PC-3 (cell line): ENCODE data around the gene NPW. TPM values are rescaled to one million over a fixed set of nuclear protein-coding genes. Genes with fewer than 3 reads are reported as not detected.
"Not testable (repeated sequence)": the region's sequence is repeated elsewhere in the genome, so short reads cannot be mapped to it uniquely, and the experiment has no call there.

Experiments used
- ATAC-seq: fragments of 200-7000 bp; cut with Tn5 transposase; 2 replicates; pipeline ENCODE4 v1.9.1; 2020; ENCODE audit warnings: mild to moderate bottlenecking, moderate library complexity
- BruUV-seq: library from RNA; stranded (reverse); fragments of 400-500 nt; replicated peaks from 2 replicates; lab custom pipeline; 2021; lab: Mats Ljungman, UMichigan
- CTCF ChIA-PET: fragments of 300-600 bp; sonication (Branson Sonifier 250); formaldehyde crosslinking; loops from one replicate; lab custom pipeline; 2022; ENCODE audit warnings: antibody characterized with exemption; lab: Charles Lee
- POLR2A ChIA-PET: fragments of 300-600 bp; sonication (Branson Sonifier 250); formaldehyde crosslinking; loops from one replicate; lab custom pipeline; 2022; ENCODE audit warnings: antibody characterized with exemption; ENCODE audit not compliant: unreplicated experiment; lab: Charles Lee
- DNase-seq: peaks from one replicate; pipeline ENCODE4 v3.0.0-alpha.2; 2015
- H2AFZ ChIP-seq: fragments of 300-600 bp; sonication (generic); 2 replicates; pipeline ENCODE4 v1.6.0; 2016; ENCODE audit warnings: antibody characterized with exemption, low read length
- H3F3A ChIP-seq: fragments of 300-600 bp; sonication (generic); one replicate; pipeline ENCODE4 v1.6.0; 2017; ENCODE audit warnings: antibody characterized with exemption, low read length, control low read depth, mild to moderate bottlenecking; ENCODE audit not compliant: unreplicated experiment
- H3K27ac ChIP-seq: fragments of 300-600 bp; sonication (generic); 2 replicates; pipeline ENCODE4 v1.5.1; 2016; ENCODE audit warnings: mild to moderate bottlenecking, low read length
- H3K27me3 ChIP-seq: fragments of 300-600 bp; sonication (generic); 2 replicates; pipeline ENCODE4 v1.6.1; 2016; ENCODE audit warnings: low read length, mixed read lengths
- H3K36me3 ChIP-seq: fragments of 300-600 bp; sonication (generic); 2 replicates; pipeline ENCODE4 v1.6.1; 2016; ENCODE audit warnings: low read depth, mixed run types, low read length, mixed read lengths
- H3K4me1 ChIP-seq: fragments of 300-600 bp; sonication (generic); 2 replicates; pipeline ENCODE4 v1.5.1; 2016; ENCODE audit warnings: low read length; ENCODE audit not compliant: insufficient read depth
- H3K4me2 ChIP-seq: fragments of 300-600 bp; sonication (generic); 2 replicates; pipeline ENCODE4 v1.6.0; 2016; ENCODE audit warnings: low read length
- H3K4me3 ChIP-seq: fragments of 300-600 bp; sonication (generic); 2 replicates; pipeline ENCODE4 v1.5.1; 2016; ENCODE audit warnings: mild to moderate bottlenecking, low read length, mixed read lengths
- H3K79me2 ChIP-seq: fragments of 300-600 bp; sonication (generic); 2 replicates; pipeline ENCODE4 v1.6.1; 2017; ENCODE audit warnings: low read length, mixed read lengths
- H3K9ac ChIP-seq: fragments of 300-600 bp; sonication (generic); 2 replicates; pipeline ENCODE4 v1.6.0; 2016; ENCODE audit warnings: mild to moderate bottlenecking, low read length
- H3K9me2 ChIP-seq: fragments of 300-600 bp; sonication (generic); replicated peaks from 2 replicates; pipeline ENCODE4 v1.6.1; 2016; ENCODE audit warnings: mixed run types, low read length, mixed read lengths
- H3K9me3 ChIP-seq: fragments of 300-600 bp; sonication (generic); 2 replicates; pipeline ENCODE4 v1.6.1; 2016; ENCODE audit warnings: low read length, mixed read lengths
- H4K20me1 ChIP-seq: fragments of 300-600 bp; sonication (generic); 2 replicates; pipeline ENCODE4 v1.6.1; 2016; ENCODE audit warnings: low read length, mixed read lengths
- EZH2 ChIP-seq: fragments of 300-600 bp; sonication (generic); IDR thresholded peaks from one replicate; pipeline ENCODE4 v1.6.1; 2017; ENCODE audit warnings: antibody characterized with exemption, mild to moderate bottlenecking, low read length; ENCODE audit not compliant: unreplicated experiment
- EZH2phosphoT487 ChIP-seq: fragments of 300-600 bp; sonication (generic); IDR thresholded peaks from 2 replicates; pipeline ENCODE4 v1.6.1; 2018; ENCODE audit warnings: mild to moderate bottlenecking, antibody characterized with exemption, low read length, borderline replicate concordance
- intact Hi-C: fragments of 100-400 bp; cut with micrococcal nuclease; formaldehyde crosslinking; loops from 2 replicates; pipeline ENCODE4 v1.9.0; 2023
- total RNA-seq: library from RNA; depleted of rRNA; stranded (reverse); fragments of >200 nt; gene quantifications from 2 replicates; pipeline ENCODE4 v1.2.3, GENCODE V29; 2014
- TF ChIP-seq, protein P1 (sequence below): fragments of 300-600 bp; sonication (generic); conservative IDR thresholded peaks from 2 replicates; pipeline ENCODE4 v1.5.1; 2017; ENCODE audit warnings: antibody characterized with exemption, low read depth, mild to moderate bottlenecking, low read length

NPW gene
- total RNA-seq, 1 experiment from 2014 or later: 3.8 TPM

DNA sequence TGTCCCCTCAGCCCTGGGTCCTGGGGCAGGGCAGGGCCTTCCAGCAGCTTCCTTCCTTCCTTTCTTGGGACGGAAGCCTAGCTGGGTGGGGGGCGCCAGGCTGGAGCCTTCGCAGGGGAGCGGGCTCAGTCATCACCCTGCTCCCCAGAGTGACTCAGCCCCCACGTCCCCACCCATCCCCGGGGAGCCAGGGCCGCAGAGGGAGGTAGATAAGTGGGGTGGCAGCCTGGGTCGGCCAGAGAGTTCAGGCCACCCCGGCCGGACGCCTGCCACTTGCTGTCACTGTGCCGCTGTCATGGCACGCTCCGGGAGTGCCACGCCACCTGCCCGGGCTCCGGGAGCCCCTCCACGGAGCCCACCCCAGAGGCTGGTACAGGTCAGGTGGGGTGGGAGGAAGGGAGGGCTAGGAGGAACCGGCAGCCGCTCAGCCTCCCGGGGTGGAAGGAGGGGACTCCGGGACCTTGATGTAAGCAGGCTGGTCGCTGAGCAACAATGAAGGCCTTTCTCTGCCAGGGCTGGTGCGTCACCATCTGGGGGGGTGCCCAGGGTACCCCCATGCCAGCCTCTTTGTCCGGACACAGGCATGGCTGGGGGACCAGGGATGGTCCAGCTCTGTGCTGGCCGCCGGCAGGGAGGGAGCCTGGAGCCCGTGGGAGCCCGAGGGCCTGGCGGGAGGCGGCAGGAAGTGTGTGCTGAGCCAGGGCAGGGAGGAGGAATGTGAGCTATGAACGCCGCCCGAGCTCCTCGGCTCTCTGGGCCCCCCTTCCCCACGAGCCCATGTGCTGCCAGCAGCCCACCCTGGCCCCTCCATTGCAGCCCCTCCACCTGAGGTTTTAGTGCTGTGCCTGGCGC is 13.7 kb downstream of the NPW start:
- BruUV-seq: TSS peak; percentile 51
- POLR2A ChIA-PET: interaction anchor here (0.6 to 1.0 kb wide), 2 partner anchors 9 to 15 kb away, joined by 3 read pairs; partner anchors contain the start of gene TSC2

DNA sequence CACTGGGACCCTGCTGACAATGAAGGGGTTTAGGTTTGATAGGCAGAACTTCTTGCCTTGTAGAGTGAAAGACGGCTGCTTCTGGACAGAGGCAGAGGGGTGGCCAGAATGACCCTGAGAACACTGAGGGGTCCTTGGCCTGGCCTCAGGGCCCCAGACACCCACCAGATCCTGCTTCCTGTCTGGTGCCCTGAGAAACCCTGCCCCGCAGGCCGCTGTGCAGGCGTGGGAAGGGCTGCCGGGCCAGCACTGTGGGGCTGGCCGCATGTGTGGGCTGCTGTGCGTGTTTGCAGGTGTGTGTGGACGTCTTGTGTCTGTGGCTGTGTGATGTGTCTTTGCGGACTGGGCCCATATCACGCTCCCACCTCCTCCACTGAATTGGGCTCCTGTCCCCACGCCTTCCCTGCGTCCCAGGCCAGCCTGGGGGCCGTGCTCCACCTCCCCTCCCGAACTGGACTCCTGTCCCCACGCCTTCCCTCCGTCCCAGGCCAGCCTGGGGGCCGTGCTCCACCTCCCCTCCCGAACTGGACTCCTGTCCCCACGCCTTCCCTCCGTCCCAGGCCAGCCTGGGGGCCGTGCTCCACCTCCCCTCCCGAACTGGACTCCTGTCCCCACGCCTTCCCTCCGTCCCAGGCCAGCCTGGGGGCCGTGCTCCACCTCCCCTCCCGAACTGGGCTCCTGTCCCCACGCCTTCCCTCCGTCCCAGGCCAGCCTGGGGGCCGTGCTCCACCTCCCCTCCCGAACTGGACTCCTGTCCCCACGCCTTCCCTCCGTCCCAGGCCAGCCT is 14.5 kb downstream of the NPW start:
- H3K9me2 ChIP-seq, intact Hi-C loops, H3K9me3 ChIP-seq, H3K36me3 ChIP-seq, H3F3A ChIP-seq, H2AFZ ChIP-seq, H3K27me3 ChIP-seq, H4K20me1 ChIP-seq, DNase-seq, ATAC-seq: not testable (repeated sequence)
- POLR2A ChIA-PET: interaction anchor here (0.6 to 1.0 kb wide), 2 partner anchors 8 to 14 kb away, joined by 3 read pairs; partner anchors contain the start of gene TSC2
- Histone ChIP-seq H3K9ac (peak overlapping the region; percentile 86), H3K4me2 (peak overlapping the region; percentile 87), H3K27ac (peak overlapping the region; percentile 93), H3K4me1 (peaks cover 52% of the 10 kb centered on the region), H3K4me3 (peak overlapping the region; percentile 67), H3K79me2 (peaks cover 44% of the 10 kb centered on the region)
- TSS peak; percentile 70 for BruUV-seq
- CTCF ChIA-PET: interaction anchor here (0.6 kb wide), 1 partner anchor 11 kb away, joined by 6 read pairs; no protein-coding TSS in a partner anchor

More for the DNA sequence above, 13.7 kb downstream of the NPW start:
- no peaks in the 10 kb centered on the region for H3K27me3 ChIP-seq
- H3K4me1 ChIP-seq: peaks cover 49% of the 10 kb centered on the region
- H3K4me2 ChIP-seq: peak overlapping the region; percentile 87
- 0 out of 2 replicates have a peak overlapping the region, but pooled peaks have one; percentile 23 for H2AFZ ChIP-seq
- no peaks in the 10 kb centered on the region for H3K9me3 ChIP-seq
- peak overlapping the region; percentile 86 for H3K9ac ChIP-seq
- ATAC-seq (peak; percentile 41), DNase-seq (peak; percentile 46)
- H3K79me2 ChIP-seq: peaks cover 52% of the 10 kb centered on the region
- no peaks in the 10 kb centered on the region; the same call in 1 of the 2 replicates for H3K36me3 ChIP-seq
- H3K27ac ChIP-seq: peak overlapping the region; percentile 90
- H4K20me1 ChIP-seq: no peaks in the 10 kb centered on the region
- no peaks in the 10 kb centered on the region for H3K9me2 ChIP-seq
- peak overlapping the region; percentile 67 for H3K4me3 ChIP-seq
- no peaks in the 10 kb centered on the region for H3F3A ChIP-seq
- intact Hi-C loops: no loop called here
- TF ChIP-seq EZH2 (no peak), EZH2phosphoT487 (no peak)
- TF ChIP-seq, protein P1, sequence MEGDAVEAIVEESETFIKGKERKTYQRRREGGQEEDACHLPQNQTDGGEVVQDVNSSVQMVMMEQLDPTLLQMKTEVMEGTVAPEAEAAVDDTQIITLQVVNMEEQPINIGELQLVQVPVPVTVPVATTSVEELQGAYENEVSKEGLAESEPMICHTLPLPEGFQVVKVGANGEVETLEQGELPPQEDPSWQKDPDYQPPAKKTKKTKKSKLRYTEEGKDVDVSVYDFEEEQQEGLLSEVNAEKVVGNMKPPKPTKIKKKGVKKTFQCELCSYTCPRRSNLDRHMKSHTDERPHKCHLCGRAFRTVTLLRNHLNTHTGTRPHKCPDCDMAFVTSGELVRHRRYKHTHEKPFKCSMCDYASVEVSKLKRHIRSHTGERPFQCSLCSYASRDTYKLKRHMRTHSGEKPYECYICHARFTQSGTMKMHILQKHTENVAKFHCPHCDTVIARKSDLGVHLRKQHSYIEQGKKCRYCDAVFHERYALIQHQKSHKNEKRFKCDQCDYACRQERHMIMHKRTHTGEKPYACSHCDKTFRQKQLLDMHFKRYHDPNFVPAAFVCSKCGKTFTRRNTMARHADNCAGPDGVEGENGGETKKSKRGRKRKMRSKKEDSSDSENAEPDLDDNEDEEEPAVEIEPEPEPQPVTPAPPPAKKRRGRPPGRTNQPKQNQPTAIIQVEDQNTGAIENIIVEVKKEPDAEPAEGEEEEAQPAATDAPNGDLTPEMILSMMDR: no peak
- CTCF ChIA-PET: interaction anchor here (0.6 kb wide), 1 partner anchor 11 kb away, joined by 6 read pairs; no protein-coding TSS in a partner anchor
